A673 (cell line): ENCODE measurements around the gene KRT79. TPM values are rescaled to one million over a fixed set of nuclear protein-coding genes. Genes with fewer than 3 reads are reported as not detected.

ENCODE experiments used
- BruUV-seq: library from RNA; stranded (reverse); fragments of 400-500 nt; replicated peaks from 2 replicates; lab custom pipeline; 2021; lab: Mats Ljungman, UMichigan
- CTCF ChIA-PET: fragments of 300-600 bp; sonication (Branson Sonifier 250); formaldehyde crosslinking; loops from one replicate; lab custom pipeline; 2022; ENCODE audit warnings: antibody characterized with exemption; lab: Charles Lee
- POLR2A ChIA-PET: fragments of 300-600 bp; sonication (Branson Sonifier 250); formaldehyde crosslinking; loops from one replicate; lab custom pipeline; 2022; ENCODE audit warnings: antibody characterized with exemption; ENCODE audit not compliant: low non-redundant PET; lab: Charles Lee
- DNase-seq: peaks from one replicate; pipeline ENCODE4 v3.0.0-alpha.2; 2015; ENCODE audit warnings: low spot score
- H3K27ac ChIP-seq: fragments of 200-600 bp; sonication (generic); 2 replicates; pipeline ENCODE4 v1.5.1; 2016; ENCODE audit warnings: mixed run types, low read depth, mild to moderate bottlenecking, mixed read lengths, antibody characterized with exemption, low read length; ENCODE audit not compliant: poor library complexity, severe bottlenecking
- H3K27me3 ChIP-seq: fragments of 200-600 bp; sonication (generic); replicated peaks from 2 replicates; pipeline ENCODE4 v1.6.1; 2017; ENCODE audit warnings: mixed run types, low read depth, mild to moderate bottlenecking, mixed read lengths, antibody characterized with exemption, low read length; ENCODE audit not compliant: insufficient read depth, poor library complexity
- H3K36me3 ChIP-seq: fragments of 200-600 bp; sonication (generic); 2 replicates; pipeline ENCODE4 v1.6.1; 2016; ENCODE audit warnings: mixed run types, mild to moderate bottlenecking, mixed read lengths, antibody characterized with exemption, low read length; ENCODE audit not compliant: insufficient read depth, poor library complexity, severe bottlenecking
- H3K4me1 ChIP-seq: fragments of 200-600 bp; sonication (generic); 2 replicates; pipeline ENCODE4 v1.6.1; 2017; ENCODE audit warnings: mixed run types, mild to moderate bottlenecking, mixed read lengths, antibody characterized with exemption, low read length; ENCODE audit not compliant: insufficient read depth, poor library complexity, severe bottlenecking
- H3K4me3 ChIP-seq: fragments of 200-600 bp; sonication (generic); 2 replicates; pipeline ENCODE4 v1.5.1; 2016; ENCODE audit warnings: low read depth, mixed run types, mild to moderate bottlenecking, mixed read lengths, low read length; ENCODE audit not compliant: poor library complexity, severe bottlenecking
- H3K9me3 ChIP-seq: fragments of 200-600 bp; sonication (generic); 2 replicates; pipeline ENCODE4 v1.6.1; 2016; ENCODE audit warnings: mixed run types, low read depth, mild to moderate bottlenecking, mixed read lengths, antibody characterized with exemption, low read length; ENCODE audit not compliant: poor library complexity, severe bottlenecking
- EZH2 ChIP-seq: fragments of 200-600 bp; sonication (generic); IDR thresholded peaks from 2 replicates; pipeline ENCODE4 v1.6.1; 2017; ENCODE audit warnings: borderline replicate concordance, low read depth, mild to moderate bottlenecking, mixed read lengths, antibody characterized with exemption, low read length; ENCODE audit not compliant: poor library complexity, severe bottlenecking
- intact Hi-C: fragments of 100-400 bp; cut with micrococcal nuclease; formaldehyde crosslinking; loops from one replicate; pipeline ENCODE4 v1.10.0; 2022; ENCODE audit not compliant: unreplicated experiment
- total RNA-seq: library from RNA; stranded (reverse); gene quantifications from 2 replicates; pipeline ENCODE4 v1.2.3, GENCODE V29; 2021
- TF ChIP-seq, protein P1 (sequence below): fragments of 300-800, 200-600 bp; sonication (generic); conservative IDR thresholded peaks from 2 replicates; pipeline ENCODE4 v1.5.1; 2017; ENCODE audit warnings: low read depth, mild to moderate bottlenecking, antibody characterized with exemption, low read length, moderate library complexity, mixed read lengths

KRT79 gene
- total RNA-seq, 1 experiment from 2014 or later, result not detected

DNA sequence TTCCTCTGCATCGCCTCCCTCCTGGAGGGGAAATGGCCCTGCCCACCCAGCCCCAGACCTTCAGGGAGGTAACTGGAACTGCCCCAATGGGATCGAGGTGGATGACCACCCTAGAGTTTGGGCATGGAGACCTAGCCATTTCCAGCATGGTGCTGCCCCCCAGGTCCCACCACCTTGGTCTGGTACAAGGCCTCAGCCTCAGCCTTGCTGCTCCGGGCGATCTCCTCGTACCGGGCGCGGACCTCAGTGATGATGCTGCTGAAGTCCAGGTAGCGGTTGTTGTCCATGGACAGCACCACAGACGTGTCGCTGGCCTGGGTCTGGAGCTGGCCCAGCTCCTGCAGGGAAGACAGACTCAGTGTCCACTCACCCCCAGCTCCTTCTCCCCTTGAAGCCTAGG is 10.3 kb upstream of the KRT79 start:
- no peak for DNase-seq
- intact Hi-C loops, result no loop called here
- no peak overlapping the region for H3K27ac ChIP-seq
- ChIA-PET CTCF (no interaction called here), POLR2A (no interaction called here)
- no peaks in the 10 kb centered on the region for H3K4me1 ChIP-seq
- TF ChIP-seq, protein P1, sequence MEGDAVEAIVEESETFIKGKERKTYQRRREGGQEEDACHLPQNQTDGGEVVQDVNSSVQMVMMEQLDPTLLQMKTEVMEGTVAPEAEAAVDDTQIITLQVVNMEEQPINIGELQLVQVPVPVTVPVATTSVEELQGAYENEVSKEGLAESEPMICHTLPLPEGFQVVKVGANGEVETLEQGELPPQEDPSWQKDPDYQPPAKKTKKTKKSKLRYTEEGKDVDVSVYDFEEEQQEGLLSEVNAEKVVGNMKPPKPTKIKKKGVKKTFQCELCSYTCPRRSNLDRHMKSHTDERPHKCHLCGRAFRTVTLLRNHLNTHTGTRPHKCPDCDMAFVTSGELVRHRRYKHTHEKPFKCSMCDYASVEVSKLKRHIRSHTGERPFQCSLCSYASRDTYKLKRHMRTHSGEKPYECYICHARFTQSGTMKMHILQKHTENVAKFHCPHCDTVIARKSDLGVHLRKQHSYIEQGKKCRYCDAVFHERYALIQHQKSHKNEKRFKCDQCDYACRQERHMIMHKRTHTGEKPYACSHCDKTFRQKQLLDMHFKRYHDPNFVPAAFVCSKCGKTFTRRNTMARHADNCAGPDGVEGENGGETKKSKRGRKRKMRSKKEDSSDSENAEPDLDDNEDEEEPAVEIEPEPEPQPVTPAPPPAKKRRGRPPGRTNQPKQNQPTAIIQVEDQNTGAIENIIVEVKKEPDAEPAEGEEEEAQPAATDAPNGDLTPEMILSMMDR, result no peak
- no peak for TF ChIP-seq EZH2
- no peaks in the 10 kb centered on the region for H3K9me3 ChIP-seq
- no peak overlapping the region for H3K4me3 ChIP-seq
- no peaks in the 10 kb centered on the region for H3K36me3 ChIP-seq
- BruUV-seq, result no TSS peak
- no peaks in the 10 kb centered on the region for H3K27me3 ChIP-seq

DNA sequence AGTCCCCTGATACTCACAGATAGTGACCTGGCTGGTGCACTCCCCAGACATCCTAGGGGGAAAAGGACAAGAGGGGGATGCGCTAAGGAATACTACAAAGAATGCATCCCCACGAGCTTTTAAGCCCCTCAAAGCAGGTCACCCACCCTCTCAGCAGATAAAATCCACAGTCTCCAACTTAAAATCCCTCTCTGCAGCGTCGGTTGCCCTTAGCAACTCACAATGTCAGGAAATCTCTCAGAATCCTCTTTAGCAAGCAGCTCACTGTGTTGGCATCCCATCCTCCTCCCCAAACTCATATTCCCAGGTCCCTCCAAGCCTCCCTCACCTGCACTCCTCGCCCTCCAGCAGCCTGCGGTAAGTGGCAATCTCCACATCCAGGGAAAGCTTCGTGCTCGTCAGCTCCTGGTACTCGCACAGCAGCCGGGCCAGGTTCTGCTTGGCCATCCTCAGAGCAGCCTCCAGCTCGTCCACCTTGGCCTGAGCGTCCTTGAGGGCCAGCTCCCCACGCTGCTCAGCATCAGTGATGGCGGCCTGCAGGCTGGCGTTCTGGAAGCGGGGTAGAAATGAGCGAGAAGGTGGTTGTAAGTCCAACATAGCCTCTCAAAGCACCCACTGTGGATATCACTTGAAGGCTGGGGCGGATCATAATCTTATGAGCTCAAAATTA is 5.5 kb upstream of the KRT79 start:
- intact Hi-C loops, result no loop called here
- Histone ChIP-seq H3K36me3 (no peaks in the 10 kb centered on the region), H3K27ac (no peak overlapping the region), H3K27me3 (no peaks in the 10 kb centered on the region), H3K9me3 (no peaks in the 10 kb centered on the region), H3K4me1 (no peaks in the 10 kb centered on the region), H3K4me3 (no peak overlapping the region)
- POLR2A ChIA-PET, result no interaction called here
- CTCF ChIA-PET, result no interaction called here
- TF ChIP-seq, protein P1, result no peak
- no peak for TF ChIP-seq EZH2
- DNase-seq, result no peak
- BruUV-seq, result no TSS peak

DNA sequence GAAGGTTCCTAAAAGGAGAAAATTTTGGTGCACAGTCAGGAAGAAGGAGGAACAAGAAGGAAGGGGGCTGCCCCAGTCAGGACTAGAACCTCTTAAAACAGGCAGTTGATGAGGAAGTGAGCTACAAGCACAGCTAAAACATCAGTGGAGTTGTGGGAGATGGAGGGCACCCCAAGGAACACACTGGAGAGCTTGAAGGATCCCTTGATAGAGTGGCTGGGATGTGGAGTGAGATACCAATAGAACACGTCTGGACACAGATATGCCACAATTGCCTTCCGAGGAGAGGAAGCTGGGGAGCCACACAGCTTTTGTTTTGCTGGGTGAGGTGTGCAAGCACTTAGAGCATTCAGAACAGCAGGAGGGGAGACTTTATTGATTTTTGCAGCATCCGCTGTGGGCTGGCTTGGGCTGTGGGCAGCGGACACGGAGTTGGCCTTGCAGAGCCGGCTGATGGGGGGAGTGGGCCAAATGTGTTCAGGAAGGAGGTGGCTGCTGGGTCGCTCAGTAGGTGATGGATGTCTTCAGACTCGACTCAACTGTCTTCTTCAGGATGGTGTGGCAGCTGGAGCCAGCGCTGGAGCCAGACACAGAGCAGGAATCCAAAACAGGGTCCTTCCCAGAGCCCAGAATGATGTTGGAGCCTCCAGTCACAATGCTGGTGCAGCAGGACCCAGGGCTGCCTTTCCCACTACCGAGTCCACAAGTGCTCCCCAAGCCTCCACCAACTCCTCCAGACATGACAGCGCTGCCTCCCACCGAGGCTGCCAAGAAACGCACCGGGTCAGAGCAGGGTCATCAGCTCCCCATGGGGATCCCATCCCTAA is 4.7 kb upstream of the KRT79 start:
- no TSS peak for BruUV-seq
- TF ChIP-seq, protein P1, result no peak
- no peak for TF ChIP-seq EZH2
- ChIA-PET POLR2A (no interaction called here), CTCF (no interaction called here)
- H3K27ac ChIP-seq, result no peak overlapping the region
- DNase-seq, result no peak
- no peaks in the 10 kb centered on the region for H3K4me1 ChIP-seq
- no peaks in the 10 kb centered on the region for H3K9me3 ChIP-seq
- no peaks in the 10 kb centered on the region for H3K36me3 ChIP-seq
- no peak overlapping the region for H3K4me3 ChIP-seq
- intact Hi-C loops, result no loop called here
- H3K27me3 ChIP-seq, result no peaks in the 10 kb centered on the region
